A375 (cell line): ENCODE results near the gene PTGDR2. TPM values are rescaled to one million over a fixed set of nuclear protein-coding genes. Genes with fewer than 3 reads are reported as not detected.

ENCODE experiments used
- total RNA-seq: library from RNA; depleted of rRNA; stranded (reverse); fragments of >200 nt; shearing (Covaris generic); gene quantifications from 2 replicates; pipeline ENCODE4 v1.2.3, GENCODE V29; 2014; rRNA removed

PTGDR2 gene
- total RNA-seq, result 0.32 TPM in 1 of 2 replicates, not detected in the other

DNA sequence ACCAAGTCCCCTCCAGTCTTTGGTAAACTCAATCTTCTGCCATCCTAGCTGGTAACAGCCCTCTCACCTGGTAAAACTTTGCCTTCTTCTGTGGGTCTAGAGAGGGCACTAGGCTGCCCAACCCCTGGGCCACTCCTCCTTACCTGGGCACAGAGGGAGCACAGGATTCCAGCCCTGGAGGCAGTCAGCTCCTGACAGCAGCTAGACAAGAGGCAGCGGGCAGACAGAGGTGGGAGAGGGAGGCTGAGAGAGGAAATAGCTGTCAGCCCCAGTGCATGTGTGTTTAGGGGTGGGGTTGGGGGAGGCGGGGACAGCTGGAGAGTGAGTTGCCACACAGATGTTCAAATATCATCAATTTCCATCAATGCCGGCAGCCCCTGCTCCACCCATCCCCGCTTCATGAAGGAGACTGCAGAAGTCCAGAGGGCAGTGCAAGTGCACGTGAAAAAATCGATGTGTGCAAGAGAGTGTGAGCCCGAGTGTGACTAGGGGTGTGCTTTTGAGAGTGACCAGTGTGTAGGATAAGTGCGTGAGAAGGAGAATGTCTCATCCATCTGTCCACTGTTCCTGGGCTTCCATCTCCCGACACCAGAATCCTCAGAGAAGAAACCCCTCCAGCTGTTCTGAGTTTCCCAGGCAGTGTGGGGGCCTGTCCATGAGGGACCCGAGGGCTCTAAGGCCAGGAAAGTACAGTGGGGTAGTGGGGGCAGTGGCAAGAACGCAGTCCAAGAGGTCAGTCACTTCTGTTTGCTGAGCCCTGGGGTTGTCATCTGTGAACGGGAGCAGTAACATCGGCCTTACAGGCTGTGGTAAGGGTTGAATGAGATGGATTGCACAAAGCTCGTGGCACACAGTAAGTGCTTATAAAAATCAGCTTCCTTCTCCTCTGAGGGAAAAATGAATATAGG, at the start of gene PTGDR2:
TSS of gene PTGDR2 (minus strand) at position 225 of the 908 bp plus-strand sequence. CDS start 2,228 bp downstream, outside the sequence.

DNA sequence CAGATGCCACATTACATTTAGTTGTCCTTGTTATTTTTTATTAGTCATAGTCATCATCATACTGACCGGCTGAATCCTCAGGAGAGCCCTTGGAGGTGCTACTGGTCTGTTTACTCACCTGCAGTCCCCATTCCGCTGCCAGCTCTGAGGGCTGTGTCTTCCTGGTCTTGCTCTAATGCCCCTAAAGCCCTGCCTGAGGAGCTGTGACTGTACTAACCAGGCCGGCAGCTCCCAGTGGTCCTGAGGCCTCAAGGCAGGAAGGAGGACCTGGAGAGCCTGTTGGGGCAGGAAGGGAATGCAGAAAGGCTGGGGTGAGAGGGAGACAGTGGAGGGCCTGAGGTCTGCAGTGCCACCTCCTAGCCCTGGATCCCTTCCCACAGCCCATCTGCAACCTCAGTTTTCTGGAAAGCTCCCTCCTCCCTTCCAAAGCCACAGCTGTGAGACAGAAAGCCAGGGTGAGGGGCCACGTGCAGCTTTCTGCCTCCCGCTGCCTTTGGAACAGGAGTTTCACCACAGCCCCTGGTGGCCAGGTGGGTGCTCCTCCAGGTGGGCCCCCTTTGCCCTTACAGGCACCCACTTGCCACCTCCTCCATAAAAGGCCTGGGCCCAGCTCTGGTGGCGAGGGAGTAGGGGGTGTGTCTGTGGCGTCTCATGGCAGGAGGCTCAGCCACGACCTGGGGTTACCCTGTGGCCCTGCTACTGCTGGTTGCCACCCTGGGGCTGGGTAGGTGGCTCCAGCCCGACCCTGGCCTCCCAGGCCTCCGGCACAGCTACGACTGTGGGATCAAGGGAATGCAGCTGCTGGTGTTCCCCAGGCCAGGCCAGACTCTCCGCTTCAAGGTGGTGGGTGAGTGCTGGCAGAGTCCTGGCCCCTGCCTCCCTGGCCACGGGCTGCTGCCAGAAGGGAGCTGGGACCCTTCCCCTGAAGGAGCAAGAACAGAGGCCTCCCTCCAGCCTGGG, 11.4 kb upstream of the PTGDR2 start, which contains the start of gene ZP1:
TSS of gene ZP1 (plus strand) at position 632 of the 960 bp plus-strand sequence. CDS start at position 652, 20 bp downstream.

DNA sequence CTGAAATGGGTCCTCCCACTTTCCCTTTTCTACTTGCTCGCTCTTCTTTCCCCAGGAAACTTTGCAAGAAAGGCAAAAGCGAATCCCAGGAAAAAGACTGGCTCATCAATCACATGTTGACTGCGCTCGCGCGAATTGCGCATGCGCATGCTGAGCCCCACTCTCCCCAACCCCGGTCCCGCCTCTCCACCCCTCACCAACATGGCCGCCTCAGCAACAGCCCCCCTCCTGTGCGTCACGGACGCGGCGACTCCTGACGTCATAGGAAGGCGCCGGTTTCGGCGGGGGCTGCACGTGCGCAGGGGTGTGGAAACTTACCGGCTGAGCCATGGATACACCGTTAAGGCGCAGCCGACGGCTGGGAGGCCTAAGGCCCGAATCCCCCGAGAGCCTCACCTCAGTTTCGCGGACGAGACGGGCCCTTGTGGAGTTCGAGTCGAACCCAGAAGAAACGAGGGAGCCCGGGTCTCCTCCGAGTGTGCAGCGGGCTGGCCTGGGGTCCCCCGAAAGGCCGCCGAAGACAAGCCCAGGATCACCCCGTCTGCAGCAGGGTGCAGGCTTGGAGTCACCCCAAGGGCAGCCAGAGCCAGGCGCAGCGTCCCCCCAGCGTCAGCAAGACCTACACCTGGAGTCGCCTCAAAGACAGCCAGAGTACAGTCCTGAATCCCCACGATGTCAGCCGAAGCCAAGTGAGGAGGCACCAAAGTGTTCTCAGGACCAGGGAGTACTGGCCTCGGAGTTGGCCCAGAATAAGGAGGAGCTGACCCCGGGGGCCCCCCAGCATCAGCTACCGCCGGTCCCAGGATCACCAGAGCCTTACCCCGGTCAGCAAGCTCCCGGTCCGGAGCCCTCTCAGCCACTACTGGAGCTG, 13.7 kb downstream of the PTGDR2 start, which contains the start of gene CCDC86:
TSS of gene CCDC86 (plus strand) at position 317 of the 871 bp plus-strand sequence. CDS start at position 329, 12 bp downstream.

Other genes with a start within 250 kb of the PTGDR2 start
- gene MS4A8, start 156.3 kb downstream of the PTGDR2 start, total RNA-seq, result not detected in 2 replicates
- gene MS4A18, start 131.2 kb downstream of the PTGDR2 start, total RNA-seq, result not detected in 2 replicates
- 0.05 TPM in 1 of 2 replicates, not detected in the other for gene MS4A15, start 99.1 kb downstream of the PTGDR2 start, total RNA-seq
- gene MS4A10, start 70.6 kb downstream of the PTGDR2 start, total RNA-seq, result not detected in 2 replicates
- 40.3 and 42.4 TPM in 2 replicates for gene CCDC86, start 13.8 kb downstream of the PTGDR2 start, total RNA-seq
- gene ZP1, start 11.6 kb upstream of the PTGDR2 start, total RNA-seq, result 1.3 and 3.2 TPM in 2 replicates
- 118 and 127 TPM in 2 replicates for gene PRPF19, start 50.6 kb upstream of the PTGDR2 start, total RNA-seq
- gene TMEM109, start 58.2 kb upstream of the PTGDR2 start, total RNA-seq, result 85.6 and 125 TPM in 2 replicates
- 55.2 and 63.1 TPM in 2 replicates for gene TMEM132A, start 68.5 kb upstream of the PTGDR2 start, total RNA-seq
- gene SLC15A3, start 96.2 kb upstream of the PTGDR2 start, total RNA-seq, result 0.15 TPM in 1 of 2 replicates, not detected in the other
- gene CD6, start 115.7 kb upstream of the PTGDR2 start, total RNA-seq, result not detected in 2 replicates
- not detected in 2 replicates for gene CD5, start 246.5 kb upstream of the PTGDR2 start, total RNA-seq